HG02588 (cell line): ENCODE data around the gene ULK2.
A peak's percentile ranks its signal among the peaks of the same experiment; 100 is the strongest.
"Not testable (repeated sequence)": the region's sequence is repeated elsewhere in the genome, so short reads cannot be mapped to it uniquely, and the experiment has no call there.

Experiments
- ATAC-seq: cut with Tn5 transposase; IDR thresholded peaks from one replicate; pipeline ENCODE4 v1.9.1; 2021; ENCODE audit warnings: mild to moderate bottlenecking, moderate library complexity; ENCODE audit not compliant: unreplicated experiment

Gene ULK2

DNA sequence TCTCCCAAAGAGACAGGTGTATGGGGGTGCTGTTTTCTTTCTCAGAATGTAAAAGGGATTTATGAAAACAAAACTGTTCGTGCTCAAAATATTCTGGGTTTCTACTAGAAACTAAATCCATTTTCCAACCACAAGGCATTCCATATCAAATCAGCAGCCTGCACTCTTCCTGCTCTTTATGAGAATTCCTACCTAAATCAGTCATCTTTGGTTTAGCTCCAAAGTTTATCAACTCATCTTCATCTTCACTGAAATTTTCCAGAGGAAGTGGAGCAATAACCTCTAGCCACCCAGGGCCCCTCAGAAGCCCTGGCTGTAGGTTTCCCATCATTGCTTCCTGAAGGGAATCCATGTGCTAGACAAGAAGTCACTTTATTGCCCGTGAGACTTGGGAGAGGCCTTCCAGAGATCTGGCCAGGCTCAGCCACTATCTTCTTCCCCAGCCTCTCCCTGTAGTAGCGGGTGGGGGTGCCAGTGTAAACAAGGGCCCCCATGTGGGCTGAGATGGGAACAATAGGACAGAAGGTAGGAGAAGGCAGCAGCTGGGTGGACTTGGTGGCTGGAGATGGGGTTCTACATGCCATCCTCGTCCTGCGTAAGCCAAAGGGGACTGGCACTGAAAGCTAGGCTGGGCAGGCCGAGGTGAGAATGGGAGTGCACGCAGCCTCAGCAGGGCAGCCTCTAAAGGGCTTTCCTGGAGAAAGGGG lies 97.6 kb downstream of the ULK2 start:
- ATAC-seq, result no peak

DNA sequence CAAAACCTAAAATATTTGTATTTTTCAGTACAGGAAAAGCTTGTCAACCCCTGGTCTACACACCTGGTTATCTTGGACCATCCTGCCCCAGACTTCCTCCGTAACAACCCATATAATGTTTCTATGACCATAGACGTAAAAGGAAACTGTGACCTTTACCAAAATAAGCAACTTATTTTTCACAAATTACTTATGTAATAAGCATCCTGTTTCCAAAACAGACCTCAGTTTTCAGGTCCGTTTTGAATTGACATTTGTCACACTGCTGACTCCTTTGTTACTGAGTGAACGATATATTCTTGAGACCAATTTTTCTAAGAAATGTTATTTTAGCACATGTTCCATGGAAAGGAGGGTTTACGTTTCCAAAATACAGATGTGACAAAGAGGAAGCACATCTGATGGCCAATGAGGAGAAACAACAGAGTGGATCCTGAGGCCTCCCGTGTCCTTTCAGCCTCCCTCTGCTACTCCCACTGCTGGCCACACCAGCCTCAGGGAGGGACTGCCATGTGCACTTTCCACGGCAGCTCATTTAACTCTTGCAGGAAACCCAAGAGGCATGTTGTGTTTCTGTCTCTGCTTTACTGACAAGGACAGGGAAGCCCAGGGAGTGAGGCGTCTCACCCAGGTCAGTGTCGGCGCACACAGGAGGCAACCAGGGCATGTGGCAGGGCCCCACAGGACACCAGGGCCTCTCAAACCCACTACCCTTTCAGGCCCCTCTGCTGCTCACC lies 99.5 kb downstream of the ULK2 start:
- no peak for ATAC-seq

DNA sequence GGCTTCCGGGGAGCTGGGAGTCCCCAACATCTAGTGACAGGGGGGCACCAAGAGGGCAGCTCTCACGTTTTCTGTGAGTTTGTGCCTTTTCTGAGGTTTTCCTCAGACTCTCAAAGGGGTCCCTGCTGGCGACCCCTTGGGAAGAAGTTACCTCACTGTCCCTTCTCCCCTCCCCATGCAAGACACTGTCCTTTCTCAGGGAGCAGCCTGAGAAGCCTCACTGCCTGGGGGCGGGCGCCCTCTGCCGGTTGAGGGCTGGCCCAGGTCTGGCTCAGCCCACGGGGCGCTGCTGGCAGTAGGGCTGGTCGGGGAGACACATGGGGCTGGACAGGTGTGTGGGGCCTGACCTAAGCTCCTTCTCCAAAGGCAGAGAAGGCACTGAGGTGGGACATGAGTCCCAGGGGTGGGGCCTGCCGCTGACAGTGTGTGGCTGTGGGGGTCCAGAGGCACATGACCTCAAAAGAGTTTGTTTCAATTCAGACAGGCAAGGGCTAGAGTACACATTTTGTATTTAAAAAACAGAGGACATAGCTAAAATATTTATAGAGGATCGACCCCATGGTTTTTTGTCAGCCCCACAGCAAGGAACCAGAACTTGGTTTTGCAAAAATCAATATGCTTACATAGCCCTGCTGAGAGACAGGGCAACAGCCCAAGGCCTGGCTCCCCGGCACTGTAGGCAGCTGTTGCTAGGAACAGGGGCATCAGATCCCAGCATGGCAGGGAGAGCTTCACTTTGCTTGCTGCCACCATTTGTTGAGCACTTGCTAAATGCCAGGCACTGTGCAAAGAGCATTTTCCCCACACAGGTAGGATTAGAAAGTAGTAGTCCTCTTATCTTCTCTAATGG lies 101.1 kb downstream of the ULK2 start:
- peak; percentile 64 for ATAC-seq

GRCh38 chr17:19766016-19766415 lies 101.7 kb downstream of the ULK2 start:
- ATAC-seq, result no peak

DNA sequence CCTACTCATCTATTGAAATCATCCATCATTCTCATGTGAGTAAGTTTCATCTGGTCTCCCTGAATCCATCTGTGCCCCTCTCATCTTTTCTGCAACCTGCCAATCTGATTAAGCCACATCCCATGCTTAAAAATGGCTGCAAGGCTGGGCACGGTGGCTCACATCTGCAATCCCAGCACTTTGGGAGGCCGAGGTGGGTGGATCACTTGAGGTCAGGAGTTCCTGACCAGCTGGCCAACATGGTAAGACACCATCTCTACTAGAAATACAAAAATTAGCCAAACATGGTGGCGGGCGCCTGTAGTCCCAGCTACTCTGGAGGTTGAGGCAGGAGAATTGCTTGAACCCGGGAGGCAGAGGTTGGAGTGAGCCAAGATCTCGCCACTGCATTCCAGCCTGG lies 103.7 kb downstream of the ULK2 start:
- not testable (repeated sequence) for ATAC-seq

GRCh38 chr17:19763416-19763815 lies 104.3 kb downstream of the ULK2 start:
- ATAC-seq, result no peak

GRCh38 chr17:19762515-19762961 lies 105.2 kb downstream of the ULK2 start:
- no peak for ATAC-seq

DNA sequence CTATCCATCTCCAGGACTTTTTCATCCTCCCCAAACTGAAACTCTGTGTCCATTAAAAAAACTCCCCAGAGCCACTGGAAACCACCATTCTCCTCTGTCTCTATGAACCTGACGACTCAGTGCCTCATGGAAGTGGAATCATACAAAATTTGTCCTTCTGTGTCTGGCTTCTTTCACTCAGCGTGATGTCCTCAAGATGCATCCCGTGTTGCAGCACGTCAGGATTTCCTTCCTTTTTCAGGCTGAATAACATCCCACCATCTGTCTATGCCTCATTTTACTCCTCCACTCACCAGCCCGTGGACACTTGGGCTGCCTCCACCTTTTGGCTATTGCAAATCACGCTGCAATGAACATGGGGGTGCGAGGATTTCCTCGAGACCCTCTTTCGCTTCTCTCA lies 107.0 kb downstream of the ULK2 start:
- ATAC-seq, result no peak

GRCh38 chr17:19759568-19760549 lies 107.9 kb downstream of the ULK2 start:
- ATAC-seq, result no peak

- no peak for ATAC-seq
Observed at GRCh38 chr17:19757536-19758180, 110.1 kb downstream of the ULK2 start.

GRCh38 chr17:19756546-19756945 lies 111.2 kb downstream of the ULK2 start:
- no peak for ATAC-seq

DNA sequence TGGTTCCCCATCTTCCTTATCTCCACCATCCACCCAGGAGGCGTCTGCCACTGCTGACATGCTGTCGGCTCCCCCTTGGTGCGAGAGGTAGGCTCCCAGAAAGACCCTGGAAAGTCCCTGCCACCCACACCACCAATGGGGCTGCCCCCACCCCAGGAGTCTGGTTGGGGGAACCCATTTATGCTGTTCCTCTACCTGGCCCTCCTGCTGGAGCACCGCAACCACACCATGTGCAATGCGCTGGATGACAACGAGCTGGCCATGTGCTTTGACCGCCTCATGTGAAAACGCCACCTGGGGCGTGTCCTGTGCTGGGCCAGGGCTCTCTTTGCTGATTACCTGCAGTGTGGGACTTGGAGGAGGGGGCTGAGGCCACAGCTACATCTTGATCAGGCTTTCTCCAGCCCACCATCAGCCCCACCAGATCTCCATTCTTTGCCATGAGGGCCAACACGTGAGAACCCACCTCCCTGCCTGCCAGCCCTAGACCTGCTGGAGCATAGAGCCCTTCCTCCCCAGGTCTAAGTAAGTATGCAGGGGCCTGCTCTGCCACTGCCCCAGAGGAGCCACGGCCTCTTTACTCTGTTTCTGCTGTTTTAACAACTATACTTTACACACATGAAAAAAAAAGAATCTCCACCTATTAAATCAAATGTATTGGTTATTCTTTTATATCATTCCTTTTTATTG lies 111.8 kb downstream of the ULK2 start:
- peak; percentile 48 for ATAC-seq

DNA sequence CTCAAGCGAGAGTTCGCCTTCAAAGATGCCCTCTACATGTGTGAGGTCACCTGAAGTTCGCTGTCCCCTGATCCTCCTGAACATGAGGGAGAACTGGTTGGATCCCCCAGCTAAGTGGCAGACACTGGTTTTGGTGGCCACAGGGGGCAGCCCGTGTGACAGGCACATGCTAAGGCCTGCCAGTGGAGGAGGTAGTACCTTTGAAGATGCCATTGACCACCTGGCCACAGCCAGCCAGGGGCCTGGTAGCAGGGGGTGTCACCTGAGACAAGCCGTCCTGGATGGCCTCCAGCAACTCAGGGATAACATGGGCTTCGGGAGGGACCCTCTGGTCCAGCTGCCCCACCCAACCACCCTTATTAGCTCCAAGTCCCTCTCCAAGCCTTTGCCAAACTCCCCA lies 112.3 kb downstream of the ULK2 start:
- no peak for ATAC-seq

DNA sequence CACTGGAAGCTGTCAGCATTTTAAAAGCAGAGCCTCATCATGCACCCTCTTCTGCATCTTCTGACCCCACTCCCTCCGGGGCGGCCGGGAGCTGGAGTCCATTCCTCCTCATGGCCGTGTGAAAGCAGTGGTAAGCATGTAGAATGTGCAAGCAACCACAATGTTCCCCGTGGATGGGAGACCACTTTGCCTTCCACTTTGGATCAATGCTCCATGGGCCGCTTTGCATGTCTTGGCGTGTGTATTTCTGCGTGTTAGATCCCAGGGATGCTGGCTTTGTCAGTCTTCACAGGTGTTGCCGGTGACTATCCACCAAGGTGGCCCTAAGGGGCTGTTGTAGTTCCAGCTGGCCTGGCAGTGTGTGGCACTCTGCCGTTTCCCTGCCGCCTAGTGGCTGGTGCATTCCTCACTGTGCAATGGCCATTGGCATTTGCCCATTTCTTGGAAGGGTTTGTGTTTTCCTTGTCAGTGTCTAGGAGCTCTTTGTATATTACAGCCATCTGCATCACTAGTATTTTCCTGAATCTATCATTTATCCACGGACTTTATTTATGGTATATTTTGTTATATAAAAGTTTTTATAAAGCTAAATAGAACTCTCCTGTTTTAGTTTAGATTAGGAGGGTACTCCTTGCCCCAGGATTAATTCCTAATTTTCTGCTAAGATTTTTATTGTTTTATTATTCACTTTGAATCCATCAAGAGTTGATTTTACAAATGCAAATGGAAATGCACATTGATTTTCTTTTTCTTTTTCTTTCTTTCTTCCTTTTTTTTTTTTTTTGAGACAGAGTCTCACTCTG lies 113.9 kb downstream of the ULK2 start:
- no peak for ATAC-seq

- ATAC-seq, result no peak
Observed at GRCh38 chr17:19753051-19753509, 114.7 kb downstream of the ULK2 start.

- no peak for ATAC-seq
Observed at GRCh38 chr17:19752216-19753050, 115.3 kb downstream of the ULK2 start.

- no peak for ATAC-seq
Observed at GRCh38 chr17:19750835-19751234, 116.9 kb downstream of the ULK2 start.
